Gastrocnemius medialis (tissue), 4 donors: ENCODE results near the gene SPPL3.

ENCODE experiments used
- CTCF ChIP-seq, 5 experiments: fragments of 450-650 bp in 3 of 5; fragments of 200-600 bp in 2 of 5; sonication (generic) in 2 of 5; IDR thresholded peaks in 4 of 5; conservative IDR thresholded peaks in 1 of 5; 1 replicate in 4 of 5; 2 replicates in 1 of 5; pipeline ENCODE4 v1.5.1; 2016 to 2019; ENCODE audit warnings: antibody characterized with exemption in 5 of 5, mild to moderate bottlenecking in 3 of 5, moderate library complexity in 3 of 5
- POLR2A ChIP-seq, 2 donors: fragments of 450-650 bp; IDR thresholded peaks; one replicate each; pipeline ENCODE4 v1.6.1; 2017; ENCODE audit warnings: antibody characterized with exemption in 2 of 2, mild to moderate bottlenecking in 2 of 2, moderate library complexity in 2 of 2

GRCh38 chr12:120783197-120783596, 121.0 kb downstream of the SPPL3 start:
- no peak for TF ChIP-seq CTCF (IDR thresholded peaks at IDR 0.05 in 4 of 5, conservative IDR thresholded peaks at IDR 0.05 in 1 of 5)
- TF ChIP-seq POLR2A (IDR thresholded peaks at IDR 0.05): no peak
